ENCODE data around the gene FAM221B.

FAM221B gene

DNA sequence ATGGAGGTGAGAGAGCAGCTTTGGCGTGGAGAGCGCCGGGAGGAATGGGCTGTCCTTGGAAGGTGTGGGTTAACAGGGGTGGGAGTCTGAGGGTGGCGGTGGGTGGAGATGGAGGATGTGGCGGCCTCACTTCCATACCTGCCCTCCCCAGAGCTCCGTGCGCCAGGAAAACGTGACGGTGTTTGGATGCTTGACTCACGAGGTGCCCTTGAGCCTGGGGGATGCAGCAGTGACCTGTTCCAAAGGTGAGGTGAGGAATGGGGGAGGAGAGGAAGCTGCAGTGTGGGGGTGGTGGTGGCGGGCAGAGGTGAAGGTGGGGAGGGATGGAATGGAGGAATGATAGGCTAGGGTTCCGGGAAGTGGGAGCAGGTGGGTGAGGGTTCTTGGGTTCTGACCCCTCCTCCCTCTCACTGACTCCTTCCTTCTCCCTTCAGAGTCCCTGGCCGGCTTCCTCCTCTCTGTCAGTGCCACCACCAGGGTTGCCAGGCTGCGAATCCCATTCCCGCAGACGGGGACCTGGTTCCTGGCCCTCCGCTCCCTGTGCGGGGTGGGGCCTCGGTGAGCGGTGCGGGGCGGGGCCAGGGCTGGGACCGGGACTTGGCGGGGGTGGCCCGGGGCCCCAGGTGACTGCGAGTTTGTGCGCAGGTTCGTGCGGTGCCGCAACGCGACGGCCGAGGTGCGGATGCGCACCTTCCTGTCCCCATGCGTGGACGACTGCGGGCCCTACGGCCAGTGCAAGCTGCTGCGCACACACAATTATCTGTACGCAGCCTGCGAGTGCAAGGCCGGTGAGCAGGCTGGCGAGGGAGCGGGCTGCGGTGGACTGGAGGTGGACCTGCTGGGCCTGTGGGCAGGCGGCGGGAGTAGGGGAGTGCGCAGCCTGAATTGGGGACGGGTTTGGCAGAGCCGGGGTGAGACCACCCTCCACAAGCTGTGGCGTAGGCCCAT lies 17.6 kb upstream of the FAM221B start:
- DNase-seq: no peak

DNA sequence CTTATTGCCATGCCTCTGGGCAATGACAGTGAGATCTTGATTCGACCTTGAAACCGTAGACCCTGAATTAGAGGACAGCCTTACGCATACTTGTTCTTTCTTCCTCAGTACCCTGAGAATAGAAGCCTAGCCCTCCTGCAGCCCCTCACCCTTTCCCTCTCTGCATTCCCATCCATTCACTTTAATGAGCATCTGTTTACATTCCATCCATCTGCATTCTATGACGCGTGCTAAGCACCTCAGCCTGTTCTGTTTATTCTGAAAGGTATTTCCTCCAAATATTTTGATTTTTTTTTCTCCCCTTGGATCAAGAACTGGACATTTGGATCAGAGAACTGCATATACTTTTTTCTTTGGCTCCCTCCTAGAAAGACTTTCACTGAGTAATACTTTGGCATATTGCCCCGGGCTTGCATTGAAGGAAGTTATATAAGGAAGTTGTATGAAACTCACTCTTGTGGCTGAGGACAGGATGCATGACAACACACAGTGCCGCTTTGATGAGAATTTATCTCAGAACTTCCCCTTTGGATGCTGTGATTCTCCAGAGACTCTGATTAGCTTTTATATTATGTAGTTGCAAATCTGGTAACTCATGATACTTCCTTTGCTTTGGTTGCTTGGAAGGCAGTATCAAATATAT lies 16.2 kb upstream of the FAM221B start:
- peak; percentile 73 for DNase-seq

DNA sequence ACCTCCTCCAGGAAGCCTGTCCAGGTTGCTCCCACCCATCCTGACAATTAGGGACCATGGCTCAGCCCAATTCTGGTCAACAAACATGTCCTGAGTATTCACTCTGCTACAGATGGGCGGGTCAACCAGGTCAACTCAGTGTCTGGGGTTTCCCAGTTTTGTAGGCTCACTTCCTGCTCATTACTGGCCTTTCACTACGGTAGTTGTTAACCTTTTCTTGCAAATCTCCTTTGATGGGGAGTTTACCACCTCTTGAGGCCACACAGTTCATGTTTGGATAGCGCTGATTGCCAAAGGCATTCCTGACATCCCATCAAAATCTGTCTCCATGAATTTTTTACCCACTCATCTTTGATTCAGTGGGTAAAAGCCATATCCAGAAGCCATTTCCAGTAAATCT lies 14.3 kb upstream of the FAM221B start:
- DNase-seq: no peak

- no peak for DNase-seq
Observed at GRCh38 chr9:35842020-35842745, 13.7 kb upstream of the FAM221B start.

DNA sequence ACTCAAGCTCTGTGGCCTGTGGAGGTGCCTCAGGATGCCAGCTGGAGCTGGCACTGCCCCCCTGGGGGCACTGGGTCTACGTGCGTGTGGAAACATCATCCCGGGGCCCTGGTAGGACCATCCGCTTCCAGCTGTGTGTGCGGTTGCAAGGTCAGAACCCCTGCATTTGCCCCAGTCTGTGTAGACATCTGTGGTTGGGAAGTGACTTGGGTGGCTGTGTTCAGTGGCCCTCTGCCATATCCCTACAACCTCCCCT lies 13.0 kb upstream of the FAM221B start:
- DNase-seq: no peak

GRCh38 chr9:35840881-35841644 lies 12.5 kb upstream of the FAM221B start:
- no peak for DNase-seq

DNA sequence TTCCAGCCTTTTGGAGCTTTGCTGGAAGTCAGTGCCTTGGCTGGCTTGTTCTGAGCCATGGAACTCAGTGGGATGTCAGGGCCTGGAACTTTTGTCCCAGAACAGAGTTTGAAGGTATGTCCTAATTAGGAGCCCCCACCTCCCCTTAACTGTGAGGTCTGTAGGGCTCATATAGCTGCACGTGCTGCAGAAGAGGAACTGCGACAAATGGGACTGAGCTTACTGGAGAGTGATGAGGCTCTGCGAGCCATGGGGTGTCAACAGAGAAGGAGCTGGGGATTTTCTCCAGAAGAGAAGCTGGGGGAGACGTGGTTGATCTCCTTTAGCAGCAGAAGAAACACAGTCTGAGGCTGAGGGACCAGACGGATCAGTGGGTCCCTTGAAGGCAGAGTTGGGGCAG lies 11.4 kb upstream of the FAM221B start:
- no peak for DNase-seq

- DNase-seq: no peak
Observed at GRCh38 chr9:35836595-35836994, 8.1 kb upstream of the FAM221B start.

DNA sequence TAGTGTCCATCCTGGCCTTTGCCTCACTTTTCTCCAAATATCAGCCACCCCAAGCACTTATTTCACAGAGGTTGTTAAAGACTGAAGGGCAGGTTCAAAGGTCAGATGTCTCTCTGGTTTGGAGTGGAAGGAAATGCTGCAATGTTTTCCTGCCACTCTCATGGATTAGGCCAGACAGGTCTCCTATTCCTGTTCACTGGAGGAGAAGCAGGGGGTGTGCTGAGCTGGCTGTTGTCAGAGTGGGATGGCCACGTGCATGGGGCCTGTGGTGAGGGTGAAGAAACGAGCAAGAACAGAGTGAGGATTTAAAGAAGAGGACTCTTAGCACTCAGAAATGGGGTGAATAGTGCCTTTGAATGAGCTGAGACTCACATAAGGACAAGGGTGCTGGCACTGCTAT lies 7.2 kb upstream of the FAM221B start:
- DNase-seq: no peak

DNA sequence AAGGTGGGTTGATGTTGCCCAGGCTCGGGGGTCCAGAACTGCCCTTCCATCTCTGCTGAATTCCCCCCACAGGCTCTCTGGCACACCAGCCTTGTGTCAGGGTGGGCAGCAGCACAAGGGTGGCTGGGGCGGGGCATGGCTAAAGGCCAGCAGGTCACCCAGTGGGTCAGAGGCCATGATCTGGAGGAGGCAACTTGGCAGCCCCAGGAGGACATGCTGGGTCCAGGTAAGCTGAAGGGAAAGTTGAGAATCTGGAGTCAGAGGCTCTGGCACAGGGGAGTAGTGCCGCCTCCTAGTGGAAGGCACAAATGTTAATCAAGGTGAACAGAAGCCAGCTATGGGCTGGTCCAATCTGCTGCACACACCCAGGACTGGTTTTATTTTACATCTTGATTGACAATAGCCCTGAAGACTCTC lies 6.7 kb upstream of the FAM221B start:
- DNase-seq: no peak

DNA sequence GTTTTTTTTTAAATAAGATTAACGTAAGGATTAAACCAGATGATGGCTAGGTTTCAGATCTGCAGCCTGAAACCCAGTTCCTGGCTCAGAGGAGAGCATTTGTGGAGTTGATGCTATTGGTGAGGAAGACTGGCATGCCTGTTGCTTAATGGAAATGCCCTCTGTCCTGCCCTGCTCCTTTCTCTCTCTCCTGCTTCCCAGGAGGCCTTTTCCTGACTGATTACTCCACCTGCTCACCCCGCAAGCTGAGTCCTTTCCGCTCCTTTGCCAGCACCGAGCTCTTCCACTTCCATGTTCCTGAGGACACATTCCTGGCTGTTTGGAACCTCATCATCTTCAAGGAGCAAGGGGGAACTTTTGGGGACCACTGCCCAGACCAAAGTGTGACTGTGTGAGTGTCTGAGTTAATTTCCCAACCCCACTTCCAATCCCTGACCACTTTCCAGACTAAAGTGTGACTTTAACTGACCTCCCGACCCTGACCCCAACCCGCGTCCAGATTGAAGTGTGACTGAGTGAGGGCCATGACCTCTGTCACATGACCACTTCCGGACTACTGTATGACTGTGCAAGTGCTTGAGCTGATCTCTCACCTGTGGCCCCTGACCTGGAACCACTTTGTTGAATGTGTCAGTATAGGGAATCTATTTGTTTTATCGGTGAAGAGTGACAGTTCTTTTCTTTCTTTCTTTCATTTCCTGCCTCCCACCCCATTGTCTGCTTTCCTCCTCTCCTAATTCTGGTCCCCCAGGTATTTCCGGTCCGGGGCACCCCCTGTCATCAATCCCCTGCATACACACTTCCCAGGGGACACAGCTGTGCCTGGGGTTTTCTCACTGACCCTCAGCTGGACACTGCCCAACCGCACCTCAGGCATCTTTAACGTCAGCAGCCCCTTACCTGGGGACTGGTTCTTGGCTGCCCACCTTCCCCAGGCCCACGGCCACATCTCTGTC lies 6.0 kb upstream of the FAM221B start:
- DNase-seq: no peak

- DNase-seq: no peak
Observed at GRCh38 chr9:35832814-35833213, 4.3 kb upstream of the FAM221B start.

- no peak for DNase-seq
Observed at GRCh38 chr9:35831040-35831439, 2.5 kb upstream of the FAM221B start.

GRCh38 chr9:35829764-35830096 lies 1.2 kb upstream of the FAM221B start:
- DNase-seq: no peak

GRCh38 chr9:35829084-35829763 lies 692 bp upstream of the FAM221B start, which contains the start of gene TMEM8B:
TSS of gene TMEM8B (plus strand) at chr9:35829228. CDS start at chr9:35829448, 220 bp downstream.
- DNase-seq: peak; percentile 79

GRCh38 chr9:35827486-35827885 lies 1.0 kb downstream of the FAM221B start:
- no peak for DNase-seq

DNA sequence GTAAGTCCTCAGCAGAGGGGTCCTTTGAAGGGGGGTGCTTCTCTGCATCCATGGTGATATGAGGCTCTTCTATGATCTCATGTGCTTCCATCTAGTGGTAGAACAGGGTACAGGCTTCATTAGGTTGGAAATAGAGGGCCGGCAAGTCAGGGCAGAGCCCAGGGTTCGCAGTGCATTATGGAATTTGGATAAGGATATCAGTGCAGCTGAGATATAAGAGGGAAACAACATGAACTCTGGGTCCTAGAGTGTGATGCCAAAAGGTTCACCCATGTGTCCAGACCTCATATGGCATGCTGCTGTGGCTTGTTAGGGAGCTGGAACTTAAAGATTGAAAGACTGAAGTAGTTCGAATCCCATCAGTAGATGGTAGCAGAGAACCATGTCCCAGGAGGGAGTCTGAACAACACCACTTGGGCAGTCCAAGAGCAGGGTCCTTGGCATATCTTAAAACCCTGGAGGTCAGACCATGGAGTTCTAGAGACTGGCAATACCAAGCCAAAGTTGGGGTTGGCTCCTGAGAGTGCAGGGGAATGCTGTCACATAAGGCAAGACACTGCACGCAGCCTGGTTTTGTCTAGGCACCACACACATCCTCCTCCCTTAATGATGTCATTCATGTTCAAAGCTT lies 2.3 kb downstream of the FAM221B start:
- peak; percentile 53 for DNase-seq

DNA sequence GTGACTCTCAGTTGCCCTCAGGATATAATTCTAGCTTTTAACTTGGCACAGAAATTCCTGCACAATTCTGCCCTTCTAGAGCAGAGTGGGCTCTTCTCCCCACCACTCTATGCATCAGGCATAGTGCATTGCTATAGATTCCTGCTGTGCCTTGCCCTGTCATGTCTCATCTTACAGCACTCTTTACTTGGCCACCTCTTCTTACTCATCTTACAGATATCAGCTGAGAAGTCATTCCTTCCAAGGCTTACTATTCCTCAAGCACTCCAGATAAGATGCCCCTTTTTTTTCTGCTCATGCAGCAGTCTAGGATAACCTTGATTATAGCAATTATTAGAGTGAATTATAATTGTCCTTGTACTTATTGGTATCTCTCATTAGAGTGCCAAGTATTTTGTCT lies 5.6 kb downstream of the FAM221B start:
- DNase-seq: no peak

DNA sequence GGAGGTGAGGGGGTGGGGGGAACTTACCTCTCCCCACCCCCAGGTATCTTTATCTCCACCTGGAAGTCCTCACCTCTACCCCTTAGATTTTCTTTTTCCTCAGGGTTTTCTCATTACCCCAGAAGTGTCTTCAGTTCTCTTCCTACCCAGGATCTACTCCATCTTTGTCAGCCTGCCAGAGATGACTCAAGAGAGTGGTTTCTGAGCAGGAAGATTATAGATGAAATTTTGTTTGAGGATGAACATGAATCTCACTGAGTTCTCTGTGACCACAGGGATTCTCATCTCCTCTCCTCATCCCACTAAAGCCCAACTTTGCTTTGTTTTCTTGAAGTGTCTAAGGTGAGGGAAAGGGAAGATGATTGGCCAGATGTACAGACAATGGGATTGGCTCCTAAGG lies 8.5 kb downstream of the FAM221B start:
- no peak for DNase-seq

GRCh38 chr9:35818341-35818740 lies 10.2 kb downstream of the FAM221B start:
- DNase-seq: no peak

DNA sequence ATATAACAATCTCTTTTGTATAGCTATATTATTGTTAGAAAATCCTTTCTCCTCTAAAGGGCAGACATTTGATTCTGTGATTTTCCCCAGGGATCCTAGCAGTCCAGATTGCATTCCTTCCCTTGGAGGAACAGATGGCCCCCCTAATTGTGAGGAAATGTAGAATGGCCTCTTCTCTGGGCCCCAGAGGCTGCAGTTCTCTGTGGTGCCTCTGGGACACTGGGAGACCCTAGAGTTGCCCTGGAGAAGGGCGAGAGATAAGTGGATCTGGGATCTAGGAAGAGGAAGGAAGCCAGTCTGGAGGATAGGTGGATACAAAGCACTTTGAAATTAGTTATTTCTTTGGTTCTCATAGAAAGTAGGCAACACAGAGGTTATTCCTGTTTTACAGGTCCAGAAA lies 11.8 kb downstream of the FAM221B start:
- DNase-seq: no peak
